A549 treated with AZD2906 at 1 μM for 4 hours (cell line): ENCODE results near the gene GRXCR1. TPM values are rescaled to one million over a fixed set of nuclear protein-coding genes. Genes with fewer than 3 reads are reported as not detected.

ENCODE experiments used
- total RNA-seq: library from RNA; stranded (reverse); fragments of 200-300 nt; extraction: Qiagen RNA extraction; gene quantifications from 5 replicates; pipeline ENCODE4 v1.2.3, GENCODE V29; 2022

GRXCR1 gene
- not detected in 5 replicates for total RNA-seq

DNA sequence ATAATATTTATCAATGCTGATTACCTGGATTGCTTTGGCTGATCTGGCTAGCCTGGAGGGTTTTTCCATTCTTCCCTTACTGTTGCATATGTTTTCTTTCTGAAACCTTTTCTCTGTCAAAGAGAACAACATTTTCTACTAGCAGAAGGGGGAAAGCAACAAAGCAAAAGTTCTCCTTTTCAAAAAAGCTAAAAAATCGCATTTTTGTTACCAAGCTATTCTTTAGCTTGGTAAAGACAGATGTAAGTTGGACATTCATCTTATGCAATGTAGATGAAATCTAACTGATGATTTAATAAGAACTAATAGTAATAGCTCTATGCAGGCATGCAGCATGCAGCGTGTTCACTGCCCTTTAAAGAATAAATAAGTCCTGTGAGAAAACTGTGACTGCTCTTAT lies at the start of gene GRXCR1:
TSS of gene GRXCR1 (plus strand) at position 301 of the 400 bp plus-strand sequence. CDS start 554 bp downstream, outside the sequence.

Other genes with a start within 250 kb of the GRXCR1 start
- gene ATP8A1, start 235.6 kb upstream of the GRXCR1 start, total RNA-seq = 0.01 to 0.12 TPM (median 0.05 TPM) in 5 replicates